NT2/D1 (cell line): ENCODE measurements around the gene GNG8.
A peak's percentile ranks its signal among the peaks of the same experiment; 100 is the strongest.

ENCODE experiments used
- DNase-seq: peaks from one replicate; pipeline ENCODE4 v3.0.0-alpha.2; 2011; ENCODE audit warnings: low read depth, low spot score
- H3K27me3 ChIP-seq: 2 replicates; pipeline ENCODE4 v1.6.0; 2011; ENCODE audit warnings: mild to moderate bottlenecking; ENCODE audit not compliant: insufficient read length, insufficient read depth
- H3K36me3 ChIP-seq: 2 replicates; pipeline ENCODE4 v1.6.1; 2011; ENCODE audit warnings: mild to moderate bottlenecking, low read length, mixed read lengths; ENCODE audit not compliant: insufficient read depth, insufficient read length
- H3K4me1 ChIP-seq: 2 replicates; pipeline ENCODE4 v1.5.1; 2011; ENCODE audit not compliant: insufficient read depth, insufficient read length
- H3K4me3 ChIP-seq: 2 replicates; pipeline ENCODE4 v1.5.1; 2011; ENCODE audit warnings: low read depth; ENCODE audit not compliant: insufficient read length
- H3K9ac ChIP-seq: 2 replicates; pipeline ENCODE4 v1.6.0; 2011; ENCODE audit warnings: low read depth; ENCODE audit not compliant: insufficient read length
- H3K9me3 ChIP-seq: 2 replicates; pipeline ENCODE4 v1.5.1; 2011; ENCODE audit warnings: mild to moderate bottlenecking, low read length; ENCODE audit not compliant: insufficient read depth
- SUZ12 ChIP-seq: IDR thresholded peaks from 2 replicates; pipeline ENCODE4 v1.6.1; 2011; ENCODE audit not compliant: insufficient read length, insufficient read depth; ENCODE audit errors: extremely low read depth
- YY1 ChIP-seq: IDR thresholded peaks from 2 replicates; pipeline ENCODE4 v1.6.1; 2011; ENCODE audit not compliant: insufficient read length, insufficient read depth
- ZNF274 ChIP-seq: IDR thresholded peaks from 2 replicates; pipeline ENCODE4 v1.6.1; 2011; ENCODE audit warnings: mild to moderate bottlenecking, low read depth, low read length

The GNG8 gene

DNA sequence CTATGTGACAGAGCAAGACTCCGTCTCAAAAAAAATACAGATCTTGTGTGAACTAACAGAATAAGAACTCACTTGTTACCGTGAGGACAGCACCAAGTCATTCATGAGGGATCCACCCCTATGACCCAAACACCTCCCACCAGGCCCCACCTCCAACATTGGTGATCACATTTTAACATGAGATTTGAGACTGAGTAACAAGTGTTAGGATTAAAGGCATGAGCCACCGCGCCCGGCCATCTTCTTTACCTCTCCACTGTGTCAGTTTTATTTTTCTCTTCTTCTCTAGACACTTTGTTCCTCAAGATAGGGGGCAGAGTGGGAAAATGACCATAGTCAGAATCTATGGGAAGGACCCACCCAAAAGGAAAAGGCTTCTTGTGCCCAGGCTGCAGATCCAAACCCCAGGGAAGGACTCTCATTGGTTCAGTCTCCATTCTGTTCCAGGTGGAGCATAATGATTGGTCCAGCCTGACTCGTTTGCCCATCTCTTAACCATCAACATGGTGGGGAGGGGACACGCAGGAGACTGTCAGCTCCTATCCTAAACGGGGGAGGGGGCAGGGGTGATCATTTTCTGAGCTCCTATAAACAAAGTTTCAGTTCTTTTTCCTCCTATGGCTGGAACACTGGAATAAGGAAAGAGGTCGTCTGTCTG lies 36.2 kb downstream of the GNG8 start:
- H3K4me1 ChIP-seq, result peaks cover 4% of the 10 kb centered on the region
- H3K36me3 ChIP-seq, result peaks cover 21% of the 10 kb centered on the region
- peak overlapping the region; percentile 85 for H3K4me3 ChIP-seq
- TF ChIP-seq ZNF274 (no peak), SUZ12 (no peak), YY1 (no peak)
- no peaks in the 10 kb centered on the region for H3K27me3 ChIP-seq
- H3K9me3 ChIP-seq, result no peaks in the 10 kb centered on the region; the same call in 1 of the 2 replicates
- H3K9ac ChIP-seq, result peak overlapping the region; percentile 92
- no peak for DNase-seq

GRCh38 chr19:46598372-46598917 lies 37.6 kb downstream of the GNG8 start:
- Histone ChIP-seq H3K9ac (no peak overlapping the region), H3K36me3 (peaks cover 9% of the 10 kb centered on the region), H3K9me3 (no peaks in the 10 kb centered on the region; the same call in 1 of the 2 replicates), H3K4me3 (no peak overlapping the region), H3K4me1 (peaks cover 2% of the 10 kb centered on the region), H3K27me3 (no peaks in the 10 kb centered on the region)
- TF ChIP-seq SUZ12, result no peak
- TF ChIP-seq ZNF274, result no peak
- no peak for TF ChIP-seq YY1
- DNase-seq, result no peak

- no peaks in the 10 kb centered on the region for H3K27me3 ChIP-seq
- H3K9ac ChIP-seq, result no peak overlapping the region
Observed at GRCh38 chr19:46596008-46596407, 40.0 kb downstream of the GNG8 start.

DNA sequence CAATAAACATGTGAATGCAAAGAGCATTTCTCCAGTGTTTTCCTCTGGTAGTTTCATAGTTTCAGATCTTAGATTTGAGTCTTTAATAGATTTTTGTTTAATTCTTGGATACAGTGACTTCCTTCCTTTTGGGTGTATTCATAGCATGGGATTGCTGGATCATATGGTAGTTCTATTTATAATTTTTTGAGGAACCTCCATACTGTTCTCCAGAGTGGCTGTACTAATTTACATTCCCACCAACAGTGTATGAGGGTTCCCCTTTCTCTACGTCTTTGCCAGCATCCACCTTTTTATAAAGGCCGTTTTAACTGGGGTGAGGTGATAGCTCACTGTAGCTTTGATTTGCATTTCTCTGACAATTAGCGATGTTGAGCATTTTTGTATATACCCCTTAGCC lies 44.1 kb downstream of the GNG8 start:
- Histone ChIP-seq H3K4me3 (no peak overlapping the region), H3K9me3 (no peaks in the 10 kb centered on the region), H3K27me3 (no peaks in the 10 kb centered on the region), H3K9ac (no peak overlapping the region), H3K36me3 (no peaks in the 10 kb centered on the region), H3K4me1 (no peaks in the 10 kb centered on the region)
- TF ChIP-seq ZNF274 (no peak), YY1 (no peak), SUZ12 (no peak)
- no peak for DNase-seq

More at GRCh38 chr19:46596008-46596407, 40.0 kb downstream of the GNG8 start:
- no peak for TF ChIP-seq ZNF274
- no peak for TF ChIP-seq YY1
- TF ChIP-seq SUZ12, result no peak
- H3K9me3 ChIP-seq, result no peaks in the 10 kb centered on the region; the same call in 1 of the 2 replicates
- no peak for DNase-seq
- H3K4me1 ChIP-seq, result no peaks in the 10 kb centered on the region
- H3K36me3 ChIP-seq, result no peaks in the 10 kb centered on the region
- H3K4me3 ChIP-seq, result no peak overlapping the region

GRCh38 chr19:46591254-46591653 lies 44.7 kb downstream of the GNG8 start:
- no peak for TF ChIP-seq SUZ12
- TF ChIP-seq YY1, result no peak
- TF ChIP-seq ZNF274, result no peak
- no peak for DNase-seq
- Histone ChIP-seq H3K36me3 (no peaks in the 10 kb centered on the region), H3K9ac (no peak overlapping the region), H3K9me3 (peaks cover 5% of the 10 kb centered on the region), H3K4me1 (no peaks in the 10 kb centered on the region), H3K27me3 (no peaks in the 10 kb centered on the region), H3K4me3 (no peak overlapping the region)

- TF ChIP-seq SUZ12, result no peak
- no peak for DNase-seq
- Histone ChIP-seq H3K9me3 (peaks cover 7% of the 10 kb centered on the region), H3K9ac (no peak overlapping the region), H3K27me3 (no peaks in the 10 kb centered on the region), H3K4me1 (no peaks in the 10 kb centered on the region), H3K36me3 (no peaks in the 10 kb centered on the region), H3K4me3 (no peak overlapping the region)
Observed at GRCh38 chr19:46587861-46588260, 48.1 kb downstream of the GNG8 start.

DNA sequence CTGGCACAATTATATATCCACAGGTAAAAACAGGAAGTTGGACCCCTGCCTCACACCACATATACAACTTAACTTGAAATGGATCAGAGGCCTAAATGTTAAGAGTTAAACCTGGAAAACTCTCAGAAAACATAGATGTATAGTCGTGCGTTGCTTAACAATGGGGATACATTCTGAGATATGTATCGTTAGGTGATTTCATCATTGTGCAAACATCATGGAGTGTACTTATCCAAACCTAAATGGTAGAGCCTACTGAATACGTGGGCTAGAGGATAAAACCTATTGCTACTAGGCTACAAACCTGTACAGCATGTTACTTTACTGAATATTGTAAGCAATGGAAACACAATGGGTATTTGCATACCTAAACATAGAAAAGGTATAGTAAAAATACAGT lies 49.7 kb downstream of the GNG8 start:
- H3K4me3 ChIP-seq, result no peak overlapping the region
- H3K9me3 ChIP-seq, result peaks cover 7% of the 10 kb centered on the region
- TF ChIP-seq YY1 (no peak), ZNF274 (no peak), SUZ12 (no peak)
- no peaks in the 10 kb centered on the region for H3K36me3 ChIP-seq
- no peaks in the 10 kb centered on the region for H3K27me3 ChIP-seq
- DNase-seq, result no peak
- no peak overlapping the region for H3K9ac ChIP-seq
- no peaks in the 10 kb centered on the region for H3K4me1 ChIP-seq
